ENCODE measurements around the gene C1QTNF2. TPM values are rescaled to one million over a fixed set of nuclear protein-coding genes. Genes with fewer than 3 reads are reported as not detected.

Gene C1QTNF2
- total RNA-seq, 1 donor from 2014 or later = 1.4 TPM

DNA sequence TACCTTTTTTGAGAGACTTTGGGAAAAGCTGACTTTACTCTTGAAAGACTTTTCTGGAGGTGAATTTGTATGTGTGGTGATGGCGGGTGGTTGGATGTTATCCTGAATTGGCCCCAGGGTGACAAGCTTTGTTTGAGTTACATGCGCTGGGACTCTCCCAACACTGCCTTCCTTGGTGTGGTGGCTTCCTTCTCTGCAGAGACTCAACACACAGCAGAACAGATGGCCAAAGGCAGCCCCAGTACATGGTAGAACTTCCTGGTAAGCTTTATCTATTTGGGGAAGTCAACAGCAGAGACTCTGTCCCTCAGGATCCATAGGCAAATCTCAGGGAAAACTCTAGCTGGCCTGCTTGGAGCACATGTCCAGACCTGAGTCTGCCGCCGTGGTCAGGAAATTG lies 18.1 kb downstream of the C1QTNF2 start:
- Histone ChIP-seq H3K27ac (replicated peaks) (no peak overlapping the region), H3K4me3 (no peak overlapping the region), H3K9me3 (replicated peaks) (no peaks in the 10 kb centered on the region), H3K4me1 (peaks cover 14% of the 10 kb centered on the region), H3K27me3 (ENCODE audit: low read depth) (no peaks in the 10 kb centered on the region), H3K36me3 (no peaks in the 10 kb centered on the region)
- TF ChIP-seq, protein P1, sequence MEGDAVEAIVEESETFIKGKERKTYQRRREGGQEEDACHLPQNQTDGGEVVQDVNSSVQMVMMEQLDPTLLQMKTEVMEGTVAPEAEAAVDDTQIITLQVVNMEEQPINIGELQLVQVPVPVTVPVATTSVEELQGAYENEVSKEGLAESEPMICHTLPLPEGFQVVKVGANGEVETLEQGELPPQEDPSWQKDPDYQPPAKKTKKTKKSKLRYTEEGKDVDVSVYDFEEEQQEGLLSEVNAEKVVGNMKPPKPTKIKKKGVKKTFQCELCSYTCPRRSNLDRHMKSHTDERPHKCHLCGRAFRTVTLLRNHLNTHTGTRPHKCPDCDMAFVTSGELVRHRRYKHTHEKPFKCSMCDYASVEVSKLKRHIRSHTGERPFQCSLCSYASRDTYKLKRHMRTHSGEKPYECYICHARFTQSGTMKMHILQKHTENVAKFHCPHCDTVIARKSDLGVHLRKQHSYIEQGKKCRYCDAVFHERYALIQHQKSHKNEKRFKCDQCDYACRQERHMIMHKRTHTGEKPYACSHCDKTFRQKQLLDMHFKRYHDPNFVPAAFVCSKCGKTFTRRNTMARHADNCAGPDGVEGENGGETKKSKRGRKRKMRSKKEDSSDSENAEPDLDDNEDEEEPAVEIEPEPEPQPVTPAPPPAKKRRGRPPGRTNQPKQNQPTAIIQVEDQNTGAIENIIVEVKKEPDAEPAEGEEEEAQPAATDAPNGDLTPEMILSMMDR (IDR thresholded peaks at IDR 0.05; ENCODE audit: borderline replicate concordance) = no peak
- no peak for DNase-seq
- intact Hi-C loops (cut with micrococcal nuclease) = no loop called here

DNA sequence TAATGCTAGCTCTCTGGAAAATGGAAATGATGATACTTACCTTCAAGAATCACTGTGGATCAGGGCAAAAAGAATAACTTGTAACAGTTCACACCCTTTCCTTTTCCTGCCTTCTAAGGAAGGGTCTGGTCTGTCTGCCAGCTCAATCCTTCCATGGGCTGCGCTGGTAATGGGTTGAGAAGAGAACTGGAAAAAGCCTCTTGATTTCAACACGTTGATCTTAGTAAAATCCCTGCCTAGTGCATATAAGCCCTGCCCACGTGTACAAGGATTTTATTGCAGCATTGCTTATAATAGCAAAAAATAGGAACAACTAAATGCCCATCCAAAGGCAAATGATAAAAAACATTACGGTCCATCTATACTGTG lies 20.5 kb downstream of the C1QTNF2 start:
- H3K27ac ChIP-seq (replicated peaks) = no peak overlapping the region
- H3K27me3 ChIP-seq (ENCODE audit: low read depth) = no peaks in the 10 kb centered on the region
- H3K36me3 ChIP-seq = no peaks in the 10 kb centered on the region
- intact Hi-C loops (cut with micrococcal nuclease) = loop anchor here (5.0 to 10.0 kb wide), 2 partner anchors 153 to 325 kb away; no protein-coding TSS in a partner anchor
- DNase-seq = no peak
- H3K4me3 ChIP-seq = no peak overlapping the region
- TF ChIP-seq, protein P1 (IDR thresholded peaks at IDR 0.05; ENCODE audit: borderline replicate concordance) = no peak
- peaks cover 7% of the 10 kb centered on the region for H3K4me1 ChIP-seq
- H3K9me3 ChIP-seq (replicated peaks) = no peaks in the 10 kb centered on the region

DNA sequence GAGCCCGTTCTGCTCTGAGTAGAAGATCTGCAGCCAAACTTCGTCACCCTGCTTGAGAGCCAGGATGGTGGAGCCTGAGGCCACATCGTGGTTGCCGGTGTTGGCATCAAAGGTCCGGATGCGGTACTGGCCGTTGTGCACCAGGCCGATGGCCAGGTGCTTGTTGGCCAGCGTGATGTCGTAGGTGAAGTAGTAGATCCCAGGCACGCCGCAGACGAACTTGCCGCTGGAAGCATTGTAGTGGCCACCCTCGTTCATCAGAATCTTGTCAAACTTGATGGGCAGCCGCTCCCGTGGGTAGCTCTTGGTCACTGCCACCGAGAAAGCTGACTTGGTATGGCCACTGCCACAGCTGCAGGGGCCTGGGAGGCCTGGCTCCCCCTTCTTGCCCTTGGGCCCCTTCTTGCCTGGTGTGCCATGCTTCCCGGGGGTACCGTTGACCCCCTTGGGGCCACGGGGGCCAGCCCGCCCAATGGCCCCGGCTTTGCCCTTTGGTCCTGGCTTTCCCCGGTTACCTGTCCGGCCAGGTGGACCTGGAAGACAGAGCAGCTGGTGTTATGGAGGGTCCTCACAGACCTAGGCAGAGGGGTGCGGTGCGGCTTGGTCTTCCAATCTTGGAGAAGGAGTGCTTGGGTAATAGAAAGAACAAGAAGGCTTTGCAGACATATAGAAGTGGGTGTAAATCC lies 21.0 kb downstream of the C1QTNF2 start:
- H3K27ac ChIP-seq (replicated peaks) = no peak overlapping the region
- H3K36me3 ChIP-seq = no peaks in the 10 kb centered on the region
- no peak overlapping the region for H3K4me3 ChIP-seq
- no peak for DNase-seq
- H3K9me3 ChIP-seq (replicated peaks) = no peaks in the 10 kb centered on the region
- intact Hi-C loops (cut with micrococcal nuclease) = loop anchor here (5.0 to 10.0 kb wide), 2 partner anchors 152 to 325 kb away; no protein-coding TSS in a partner anchor
- TF ChIP-seq, protein P1 (IDR thresholded peaks at IDR 0.05; ENCODE audit: borderline replicate concordance) = no peak
- peaks cover 8% of the 10 kb centered on the region for H3K4me1 ChIP-seq
- H3K27me3 ChIP-seq (ENCODE audit: low read depth) = no peaks in the 10 kb centered on the region

DNA sequence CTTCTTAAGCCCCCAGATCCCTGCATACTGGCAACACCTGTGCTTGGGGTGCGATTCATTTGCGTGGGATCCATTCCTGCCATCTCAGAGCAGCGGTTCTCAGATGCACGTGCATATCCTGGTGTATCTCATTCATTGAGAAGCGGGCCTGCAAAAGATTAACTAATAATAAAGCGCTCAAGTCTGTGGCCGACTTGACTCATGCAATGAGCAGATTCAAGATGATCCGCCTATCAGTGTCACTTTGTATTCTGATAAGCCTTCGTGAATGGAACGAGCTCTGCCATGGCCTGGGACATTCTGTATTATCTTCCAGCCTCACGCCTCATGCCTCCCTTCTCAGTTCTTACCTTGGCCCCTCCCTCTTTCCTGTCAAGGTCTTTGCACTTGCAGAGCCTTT lies 22.3 kb downstream of the C1QTNF2 start:
- Histone ChIP-seq H3K36me3 (no peaks in the 10 kb centered on the region), H3K27me3 (ENCODE audit: low read depth) (no peaks in the 10 kb centered on the region), H3K4me3 (no peak overlapping the region), H3K9me3 (replicated peaks) (no peaks in the 10 kb centered on the region), H3K27ac (replicated peaks) (no peak overlapping the region), H3K4me1 (peaks cover 8% of the 10 kb centered on the region)
- TF ChIP-seq, protein P1 (IDR thresholded peaks at IDR 0.05; ENCODE audit: borderline replicate concordance) = no peak
- no peak for DNase-seq
- intact Hi-C loops (cut with micrococcal nuclease) = loop anchor here (5.0 to 10.0 kb wide), 2 partner anchors 151 to 323 kb away; no protein-coding TSS in a partner anchor

DNA sequence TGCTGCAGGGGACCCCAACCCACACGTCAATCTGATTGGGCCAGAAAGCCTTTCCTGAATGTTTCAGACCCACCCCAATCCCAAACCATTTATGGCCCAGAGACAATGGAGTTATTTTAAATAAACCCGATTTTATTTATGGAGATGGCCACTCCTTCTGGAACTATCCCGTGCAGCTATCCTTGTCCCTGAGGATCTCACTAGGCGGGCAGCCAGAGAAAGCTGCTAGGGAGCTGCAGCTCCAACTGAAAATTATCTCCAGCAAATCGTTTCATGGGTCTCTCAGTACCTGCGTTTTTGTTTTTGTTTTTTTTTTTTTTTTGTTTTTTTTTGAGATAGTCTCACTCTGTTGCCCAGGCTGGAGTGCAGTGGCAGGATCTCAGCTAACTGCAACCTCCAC lies 23.0 kb downstream of the C1QTNF2 start:
- H3K27me3 ChIP-seq (ENCODE audit: low read depth) = no peaks in the 10 kb centered on the region
- no peaks in the 10 kb centered on the region for H3K9me3 ChIP-seq (replicated peaks)
- H3K27ac ChIP-seq (replicated peaks) = no peak overlapping the region
- intact Hi-C loops (cut with micrococcal nuclease) = loop anchor here (5.0 to 10.0 kb wide), 2 partner anchors 150 to 323 kb away; no protein-coding TSS in a partner anchor
- H3K4me1 ChIP-seq = peaks cover 12% of the 10 kb centered on the region
- TF ChIP-seq, protein P1 (IDR thresholded peaks at IDR 0.05; ENCODE audit: borderline replicate concordance) = no peak
- H3K4me3 ChIP-seq = no peak overlapping the region
- DNase-seq = peak; percentile 43
- H3K36me3 ChIP-seq = no peaks in the 10 kb centered on the region

All from left ventricle myocardium inferior (tissue), 1 donor.